Omental fat pad (tissue), 4 donors: ENCODE results near the gene RNASEH2A. TPM values are rescaled to one million over a fixed set of nuclear protein-coding genes. Genes with fewer than 3 reads are reported as not detected.
"Not testable (repeated sequence)": the region's sequence is repeated elsewhere in the genome, so short reads cannot be mapped to it uniquely, and the experiment has no call there.

ENCODE experiments used
- ATAC-seq: fragments of 150-250 bp; one replicate; pipeline ENCODE4 v1.9.1; 2016; ENCODE audit warnings: mild to moderate bottlenecking, moderate library complexity; ENCODE audit not compliant: low FRiP score
- DNase-seq: peaks from one replicate; pipeline ENCODE4 v3.0.0-alpha.2; 2019; ENCODE audit warnings: low spot score
- CTCF ChIP-seq, 3 donors: fragments of 450-650 bp; IDR thresholded peaks; one replicate each; pipeline ENCODE4 v1.5.1; 2016 to 2017; ENCODE audit warnings: antibody characterized with exemption in 3 of 3, mild to moderate bottlenecking in 3 of 3, moderate library complexity in 2 of 3
- total RNA-seq, 4 donors: library from RNA; depleted of rRNA; stranded (reverse); fragments of >200 nt; gene quantifications; one replicate each; pipeline ENCODE4 v1.1.0, GENCODE V29; 2016

Gene RNASEH2A
- total RNA-seq, 4 donors from 2014 or later, result 2.8 to 10.4 (median 5.9) TPM

GRCh38 chr19:12800923-12801465 lies 5.4 kb upstream of the RNASEH2A start:
- ATAC-seq (peak; percentile 37), DNase-seq (no peak)
- no peak for TF ChIP-seq CTCF (IDR thresholded peaks at IDR 0.05)

- DNase-seq, result no peak
- TF ChIP-seq CTCF (IDR thresholded peaks at IDR 0.05), result no peak
- ATAC-seq, result peak; percentile 70
These were observed 4.7 kb upstream of the RNASEH2A start, which contains the start of the genes PRDX2 and THSD8 for GRCh38 chr19:12801466-12802266. PRDX2 (minus strand) TSS chr19:12801800; CDS start chr19:12801261, 539 bp downstream. THSD8 (plus strand) TSS chr19:12802069; CDS start chr19:12802072, 3 bp downstream.

GRCh38 chr19:12802267-12803106 lies 3.9 kb upstream of the RNASEH2A start:
- DNase-seq, result no peak
- no peak for ATAC-seq
- TF ChIP-seq CTCF (IDR thresholded peaks at IDR 0.05), result no peak

- no peak for TF ChIP-seq CTCF (IDR thresholded peaks at IDR 0.05)
- DNase-seq (no peak), ATAC-seq (no peak)
These were observed 2.3 kb upstream of the RNASEH2A start for GRCh38 chr19:12804051-12804450.

GRCh38 chr19:12815088-12815487 lies 8.7 kb downstream of the RNASEH2A start:
- DNase-seq, result no peak
- no peak for ATAC-seq
- TF ChIP-seq CTCF (IDR thresholded peaks at IDR 0.05), result no peak

GRCh38 chr19:12817188-12817587 lies 10.8 kb downstream of the RNASEH2A start:
- not testable (repeated sequence) for ATAC-seq, DNase-seq

GRCh38 chr19:12817810-12818209 lies 11.4 kb downstream of the RNASEH2A start:
- not testable (repeated sequence) for DNase-seq, ATAC-seq
